Endothelial cell of umbilical vein (primary cell): Measurements from ENCODE around the gene CCDC124.

Source experiments
- CTCF ChIP-seq, 2 donors: IDR thresholded peaks; 1 replicate in 1 of 2; 2 replicates in 1 of 2; pipeline ENCODE4 v1.5.1; 2011; ENCODE audit warnings: low read length in 2 of 2, mild to moderate bottlenecking in 2 of 2, moderate library complexity in 2 of 2, control low read depth in 1 of 2, inconsistent platforms in 1 of 2, low read depth in 1 of 2; ENCODE audit not compliant: insufficient read depth in 1 of 2; ENCODE audit errors: extremely low read depth in 1 of 2
- EZH2 ChIP-seq: IDR thresholded peaks from 2 replicates; pipeline ENCODE4 v1.6.1; 2012; ENCODE audit warnings: borderline replicate concordance, low read depth, mild to moderate bottlenecking, moderate library complexity, low read length, inconsistent platforms; ENCODE audit not compliant: severe bottlenecking
- POLR2A ChIP-seq: IDR thresholded peaks from 2 replicates; pipeline ENCODE4 v1.6.1; 2012; ENCODE audit warnings: low read depth, mild to moderate bottlenecking, control low read depth, low read length
- POLR2AphosphoS5 ChIP-seq: IDR thresholded peaks from 2 replicates; pipeline ENCODE4 v1.6.1; 2012; ENCODE audit warnings: low read depth, mild to moderate bottlenecking, control low read depth, low read length, moderate library complexity; ENCODE audit not compliant: insufficient read depth
- TF ChIP-seq, protein P1 (sequence below): IDR thresholded peaks from 2 replicates; pipeline ENCODE4 v1.6.1; 2011; ENCODE audit not compliant: insufficient read depth, insufficient read length

GRCh38 chr19:17889609-17890214 is 43.1 kb upstream of the CCDC124 start:
- TF ChIP-seq, protein P1, sequence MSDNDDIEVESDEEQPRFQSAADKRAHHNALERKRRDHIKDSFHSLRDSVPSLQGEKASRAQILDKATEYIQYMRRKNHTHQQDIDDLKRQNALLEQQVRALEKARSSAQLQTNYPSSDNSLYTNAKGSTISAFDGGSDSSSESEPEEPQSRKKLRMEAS, result no peak
- TF ChIP-seq CTCF (IDR thresholded peaks at IDR 0.05; ENCODE audit: extremely low read depth in 1 of 2, insufficient read depth in 1 of 2, low read depth in 1 of 2, low read length in 2 of 2) (no peak), POLR2AphosphoS5 (no peak), POLR2A (no peak), EZH2 (no peak)
